ENCODE measurements around the gene USP7.

DNA sequence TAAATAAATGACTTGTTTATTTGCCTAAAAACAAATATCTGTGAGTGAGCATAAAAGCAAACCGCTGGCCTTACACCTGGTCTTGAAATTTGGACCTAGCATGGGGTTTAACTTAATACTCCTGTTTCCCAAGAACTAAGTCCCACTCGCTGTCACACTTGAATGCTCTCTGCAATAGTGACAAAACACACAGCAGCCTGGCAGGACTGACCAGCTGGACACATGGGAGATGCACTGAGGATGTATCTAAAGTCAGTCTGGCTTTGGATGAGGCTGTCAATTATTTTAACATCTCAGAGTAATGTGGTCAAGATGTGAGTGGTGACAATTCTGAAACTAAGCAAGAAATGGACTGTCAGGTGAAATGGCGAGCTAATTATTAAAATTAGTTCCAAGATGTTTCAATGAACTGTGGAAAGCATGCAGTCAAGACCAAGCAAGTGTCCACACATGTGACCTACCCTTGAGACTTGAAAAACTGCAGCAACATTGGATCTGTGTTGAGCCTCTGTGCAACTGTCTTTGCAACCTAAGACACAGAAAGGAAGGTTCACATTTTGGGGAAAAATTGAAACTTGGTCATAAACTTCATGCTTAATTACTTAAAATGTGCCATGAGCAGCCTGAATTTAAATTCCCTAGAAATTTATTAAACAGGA is 64.9 kb downstream of the USP7 start:
- TF ChIP-seq, protein P1, sequence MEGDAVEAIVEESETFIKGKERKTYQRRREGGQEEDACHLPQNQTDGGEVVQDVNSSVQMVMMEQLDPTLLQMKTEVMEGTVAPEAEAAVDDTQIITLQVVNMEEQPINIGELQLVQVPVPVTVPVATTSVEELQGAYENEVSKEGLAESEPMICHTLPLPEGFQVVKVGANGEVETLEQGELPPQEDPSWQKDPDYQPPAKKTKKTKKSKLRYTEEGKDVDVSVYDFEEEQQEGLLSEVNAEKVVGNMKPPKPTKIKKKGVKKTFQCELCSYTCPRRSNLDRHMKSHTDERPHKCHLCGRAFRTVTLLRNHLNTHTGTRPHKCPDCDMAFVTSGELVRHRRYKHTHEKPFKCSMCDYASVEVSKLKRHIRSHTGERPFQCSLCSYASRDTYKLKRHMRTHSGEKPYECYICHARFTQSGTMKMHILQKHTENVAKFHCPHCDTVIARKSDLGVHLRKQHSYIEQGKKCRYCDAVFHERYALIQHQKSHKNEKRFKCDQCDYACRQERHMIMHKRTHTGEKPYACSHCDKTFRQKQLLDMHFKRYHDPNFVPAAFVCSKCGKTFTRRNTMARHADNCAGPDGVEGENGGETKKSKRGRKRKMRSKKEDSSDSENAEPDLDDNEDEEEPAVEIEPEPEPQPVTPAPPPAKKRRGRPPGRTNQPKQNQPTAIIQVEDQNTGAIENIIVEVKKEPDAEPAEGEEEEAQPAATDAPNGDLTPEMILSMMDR (conservative IDR thresholded peaks at IDR 0.05; ENCODE audit: low read length) = no peak
- no peak for TF ChIP-seq EZH2phosphoT487 (IDR thresholded peaks at IDR 0.05; ENCODE audit: borderline replicate concordance, low read depth, low read length)

Measured in OCI-LY7 (cell line).